Left colon (tissue), 2 donors: ENCODE results near the gene TSPAN6. TPM values are rescaled to one million over a fixed set of nuclear protein-coding genes. Genes with fewer than 3 reads are reported as not detected.

Source experiments
- ATAC-seq: fragments of 200-7000 bp; cut with Tn5 transposase; one replicate; pipeline ENCODE4 v1.9.1; 2020; ENCODE audit warnings: mild to moderate bottlenecking, moderate library complexity
- DNase-seq, 2 donors: peaks; one replicate each; pipeline ENCODE4 v3.0.0-alpha.2; 2020
- intact Hi-C, 2 donors: fragments of 100-400 bp; cut with DNase I in 1 of 2; cut with micrococcal nuclease in 1 of 2; formaldehyde crosslinking; loops; one replicate each; pipeline versions ENCODE4 v1.11.2 to v1.14.0; 2022; cut with DNase I, micrococcal nuclease
- long read RNA-seq: library from polyadenylated mRNA; unstranded; transcript quantifications from one replicate; pipeline ENCODE4 v2.0.0, GENCODE V29; 2021
- total RNA-seq, 2 donors: library from RNA; stranded (reverse); fragmentation: NEBNext Ultra II Directional; extraction: Animal tissue kit (Norgen Biotek cat#: 25700); gene quantifications; one replicate each; pipeline ENCODE4 v1.2.1, GENCODE V29; 2021
- donor health status: DM: no; HTN: no; CAD: no.
- donor health status: DM: yes; HTN: yes; CAD: no.

Gene TSPAN6, protein sequence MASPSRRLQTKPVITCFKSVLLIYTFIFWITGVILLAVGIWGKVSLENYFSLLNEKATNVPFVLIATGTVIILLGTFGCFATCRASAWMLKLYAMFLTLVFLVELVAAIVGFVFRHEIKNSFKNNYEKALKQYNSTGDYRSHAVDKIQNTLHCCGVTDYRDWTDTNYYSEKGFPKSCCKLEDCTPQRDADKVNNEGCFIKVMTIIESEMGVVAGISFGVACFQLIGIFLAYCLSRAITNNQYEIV
- 100 to 1,000 TPM in 1 of 2 donors, 10 to 100 TPM in 1; 93.9 to 154 TPM for total RNA-seq
- long read RNA-seq, transcript TSPAN6-201 (8 exons, 2,206 nt): major isoform, 361 of 392 reads
- long read RNA-seq, partial matches to known transcripts: 7 of 392 reads
- long read RNA-seq, other reads (novel, unspliced or antisense): 24 of 392 reads

GRCh38 chrX:100636321-100636991, at the start of gene TSPAN6:
Gene TSPAN6 (minus strand): TSS chrX:100636806. CDS start chrX:100636694, 112 bp downstream.
- intact Hi-C loops: no loop called here
- ATAC-seq (peak; percentile 94), DNase-seq (peak; percentile 70 to 85)

DNA sequence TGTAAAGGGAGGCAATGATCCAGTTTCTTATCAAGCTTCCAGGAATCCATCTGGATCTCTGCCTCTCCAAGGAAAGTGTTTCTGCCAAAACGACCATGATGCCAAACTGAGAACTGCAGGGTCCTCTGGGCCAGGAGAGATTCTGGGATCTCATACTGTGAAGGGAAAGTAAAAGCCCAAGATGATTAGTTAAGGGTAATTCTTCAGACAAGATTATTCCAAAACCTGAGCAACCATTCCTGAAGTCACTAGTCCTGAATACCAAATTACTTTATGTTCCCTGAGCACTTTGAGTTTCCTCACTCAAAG, 49.3 kb upstream of the TSPAN6 start:
- no peak for ATAC-seq
- no peak for DNase-seq
- intact Hi-C loops: loop anchor here (2.0 to 10.0 kb wide), 2 partner anchors 79 to 83 kb away; no protein-coding TSS in a partner anchor

GRCh38 chrX:100685284-100685996, 48.8 kb upstream of the TSPAN6 start:
- intact Hi-C loops: loop anchor here in 1 of 2 donors (10.0 kb wide), 1 partner anchor 79 kb away; no protein-coding TSS in a partner anchor
- DNase-seq: peak; percentile 43 to 75
- peak; percentile 95 for ATAC-seq

DNA sequence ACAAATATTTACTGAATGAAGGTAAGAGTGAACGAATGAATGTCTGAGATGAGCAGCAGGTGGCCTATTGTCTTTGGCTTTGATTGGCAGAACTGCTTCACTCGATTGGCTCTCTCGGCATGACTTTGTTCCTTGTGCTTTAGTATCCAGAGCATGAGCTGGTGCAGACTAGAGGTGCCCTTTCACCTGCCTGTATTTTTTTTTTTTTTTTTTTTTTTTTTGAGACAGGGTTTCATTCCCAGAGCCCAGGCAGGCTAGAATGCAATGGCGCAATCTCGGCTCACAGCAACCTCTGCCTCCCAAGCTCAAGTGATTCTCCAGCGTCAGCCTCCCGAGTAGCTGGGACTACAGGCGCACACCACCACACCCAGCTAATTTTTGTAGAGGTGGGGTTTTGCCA, 46.3 kb upstream of the TSPAN6 start:
- DNase-seq: no peak
- intact Hi-C loops: loop anchor here in 1 of 2 donors (10.0 kb wide), 1 partner anchor 82 kb away; no protein-coding TSS in a partner anchor
- ATAC-seq: no peak

DNA sequence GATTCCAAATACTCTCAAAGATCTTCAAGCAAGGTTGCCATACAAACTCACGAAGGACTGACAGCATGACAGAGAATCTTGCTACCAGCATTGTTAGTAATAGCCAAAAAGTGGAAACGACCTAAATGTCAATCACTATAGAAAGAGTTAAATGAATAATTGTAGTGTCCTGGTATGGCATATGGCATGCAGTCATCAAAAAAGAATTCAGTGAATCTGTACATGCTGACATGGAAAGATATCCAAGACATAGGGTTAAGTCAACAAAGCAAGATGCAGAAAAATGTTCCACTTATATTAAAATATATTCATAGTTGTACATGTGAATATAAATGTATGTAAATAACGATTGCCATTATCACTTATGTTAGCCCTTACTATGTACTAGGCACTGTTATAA, 45.0 kb upstream of the TSPAN6 start:
- ATAC-seq (no peak), DNase-seq (no peak)
- intact Hi-C loops: loop anchor here in 1 of 2 donors (10.0 kb wide), 1 partner anchor 83 kb away; no protein-coding TSS in a partner anchor

DNA sequence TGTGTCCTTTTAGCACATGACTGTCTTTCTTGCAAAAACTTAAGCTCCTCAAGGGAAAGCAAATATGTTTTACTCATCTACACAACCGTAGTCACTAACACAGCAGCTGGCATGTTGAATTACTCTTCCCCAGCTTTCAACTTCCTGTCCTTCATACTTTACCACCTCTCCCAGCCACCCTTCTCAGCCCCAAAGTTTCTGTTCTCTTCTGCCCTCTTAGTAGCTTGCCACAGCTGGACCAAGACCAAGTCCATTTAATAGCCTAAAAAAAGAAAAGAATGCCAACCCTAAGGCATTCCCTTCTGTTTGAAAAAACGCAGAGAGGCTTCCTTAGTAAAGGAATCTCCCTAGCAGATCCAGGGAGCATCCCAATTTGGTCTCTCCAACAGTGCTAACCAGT, 44.1 kb upstream of the TSPAN6 start:
- intact Hi-C loops: loop anchor here in 1 of 2 donors (10.0 kb wide), 1 partner anchor 84 kb away; no protein-coding TSS in a partner anchor
- no peak for DNase-seq
- no peak for ATAC-seq

- intact Hi-C loops: no loop called here
- no peak for DNase-seq
Observed at GRCh38 chrX:100677611-100678181, 41.1 kb upstream of the TSPAN6 start.

DNA sequence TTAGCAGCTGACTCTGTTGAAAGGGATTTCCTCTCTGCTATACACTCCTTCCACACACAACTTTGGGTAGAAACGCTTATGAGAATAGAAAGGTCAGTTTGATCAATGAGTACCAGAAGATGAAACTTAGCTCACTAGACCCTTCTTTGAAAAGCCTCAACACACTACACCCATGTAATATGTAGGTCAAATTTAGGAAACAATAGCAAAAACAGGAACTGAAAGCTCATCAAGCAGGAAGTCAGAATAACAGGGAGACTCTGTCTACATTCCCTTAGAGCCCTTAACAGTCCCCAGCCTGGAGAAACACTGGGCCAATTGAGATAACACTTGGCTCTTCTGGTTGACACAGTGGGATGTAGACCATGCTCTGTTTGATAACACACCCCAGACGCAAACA, 38.1 kb upstream of the TSPAN6 start:
- intact Hi-C loops: no loop called here
- ATAC-seq (peak; percentile 31), DNase-seq (no peak)

More at GRCh38 chrX:100677611-100678181, 41.1 kb upstream of the TSPAN6 start:
- no peak for ATAC-seq

DNA sequence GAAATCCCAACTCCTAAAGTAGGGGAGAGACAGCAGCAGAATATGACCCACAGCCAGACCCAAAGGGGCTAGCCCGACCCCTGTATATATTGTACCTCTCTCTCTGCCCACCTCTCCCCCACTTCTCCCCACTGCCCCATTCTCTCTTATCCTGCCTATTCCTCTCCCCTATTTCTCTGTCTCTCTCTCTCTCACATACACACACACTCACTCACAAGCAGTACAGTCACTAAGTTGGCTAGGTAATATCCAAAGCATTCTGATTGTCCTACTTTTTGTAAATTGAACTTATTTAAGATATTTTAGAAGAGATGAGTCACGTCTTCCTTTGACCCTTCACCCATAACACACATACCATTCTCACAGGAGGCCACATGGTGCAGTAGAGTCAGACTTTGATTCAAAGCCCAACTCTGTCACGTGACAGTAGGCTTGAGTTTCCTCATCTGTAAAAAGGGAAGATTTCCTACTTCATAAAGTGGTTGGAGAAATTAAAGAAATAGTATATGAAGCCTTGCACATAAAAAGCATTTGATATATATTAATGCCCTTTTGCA, 36.9 kb upstream of the TSPAN6 start:
- DNase-seq: no peak
- peak; percentile 47 for ATAC-seq
- intact Hi-C loops: no loop called here

DNA sequence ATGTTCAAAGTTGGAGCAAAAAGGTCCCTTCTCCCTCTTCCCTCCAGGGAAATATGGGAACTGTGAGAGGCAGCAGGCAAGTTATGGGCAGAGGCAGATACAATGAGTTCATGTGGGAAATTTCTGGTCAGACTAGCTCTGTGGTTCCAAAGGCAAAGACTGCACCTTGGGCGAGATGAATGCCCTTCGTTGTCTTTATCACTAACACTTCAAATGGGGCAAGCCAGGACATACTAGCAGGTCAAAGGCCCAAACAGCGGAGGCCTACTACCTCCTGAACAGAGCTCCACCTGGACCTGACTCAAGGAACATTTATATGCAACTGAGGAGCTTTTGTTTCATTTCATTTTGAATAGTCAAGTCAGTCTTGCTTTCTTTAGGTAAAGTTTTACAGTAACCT, 36.4 kb upstream of the TSPAN6 start:
- intact Hi-C loops: no loop called here
- ATAC-seq (peak; percentile 15), DNase-seq (no peak)

- no peak for ATAC-seq
- no peak for DNase-seq
- intact Hi-C loops: no loop called here
Observed at GRCh38 chrX:100663642-100664041, 27.0 kb upstream of the TSPAN6 start.

GRCh38 chrX:100662796-100663195, 26.2 kb upstream of the TSPAN6 start:
- ATAC-seq: no peak
- intact Hi-C loops: no loop called here
- DNase-seq: no peak

DNA sequence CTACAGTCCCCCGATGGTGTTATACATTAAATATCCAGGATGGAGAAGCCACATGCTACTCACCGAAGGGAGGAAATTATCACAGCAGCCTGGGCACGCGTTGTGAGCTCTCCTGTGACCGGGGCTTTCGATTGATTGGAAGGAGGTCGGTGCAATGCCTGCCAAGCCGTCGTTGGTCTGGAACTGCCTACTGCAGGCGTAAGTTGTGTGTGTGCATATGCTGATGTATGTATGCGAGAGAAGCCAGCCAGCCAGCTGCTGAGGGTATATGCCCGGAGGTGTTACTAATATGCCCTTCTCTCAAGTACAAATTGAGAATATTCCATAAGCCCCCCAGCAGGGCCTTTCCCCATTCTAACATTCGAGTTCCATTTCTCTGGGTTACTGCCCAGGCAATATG, 25.6 kb upstream of the TSPAN6 start:
- DNase-seq (no peak), ATAC-seq (no peak)
- intact Hi-C loops: no loop called here

DNA sequence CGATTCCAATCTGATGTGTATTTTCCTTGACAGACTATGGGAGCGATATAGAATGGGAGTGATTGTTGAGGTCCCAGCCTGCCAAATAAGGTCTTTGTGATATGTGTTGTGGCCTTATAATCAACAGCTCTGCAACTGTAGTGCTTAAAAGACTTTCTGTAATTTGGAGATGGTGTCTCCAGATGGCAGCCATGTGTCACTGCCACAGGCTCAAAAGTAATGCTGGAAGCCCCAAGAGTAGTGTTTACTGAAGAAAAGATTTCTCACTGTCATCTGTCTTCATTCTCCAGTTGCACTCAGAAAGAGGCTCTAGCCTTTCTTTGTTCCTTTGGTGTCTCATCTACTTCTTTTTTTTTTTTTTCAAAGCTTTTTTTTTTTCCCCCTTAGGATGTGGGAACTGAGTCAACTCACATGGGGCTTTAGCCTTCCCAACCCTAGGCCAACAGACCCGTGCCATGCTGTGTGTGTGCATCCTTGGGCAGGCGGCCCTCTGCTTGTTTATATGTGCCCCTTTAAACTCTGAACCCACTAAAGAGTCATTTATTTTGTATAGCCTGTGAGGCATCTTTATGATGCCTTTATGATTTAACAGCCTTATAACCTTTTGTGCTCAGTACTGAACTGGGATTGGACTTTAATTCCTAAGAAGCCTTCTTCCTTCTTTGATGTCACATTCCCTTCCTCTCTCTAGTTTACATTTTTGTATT, 23.0 kb upstream of the TSPAN6 start:
- peak; percentile 42 to 49 for DNase-seq
- ATAC-seq: peak; percentile 86

DNA sequence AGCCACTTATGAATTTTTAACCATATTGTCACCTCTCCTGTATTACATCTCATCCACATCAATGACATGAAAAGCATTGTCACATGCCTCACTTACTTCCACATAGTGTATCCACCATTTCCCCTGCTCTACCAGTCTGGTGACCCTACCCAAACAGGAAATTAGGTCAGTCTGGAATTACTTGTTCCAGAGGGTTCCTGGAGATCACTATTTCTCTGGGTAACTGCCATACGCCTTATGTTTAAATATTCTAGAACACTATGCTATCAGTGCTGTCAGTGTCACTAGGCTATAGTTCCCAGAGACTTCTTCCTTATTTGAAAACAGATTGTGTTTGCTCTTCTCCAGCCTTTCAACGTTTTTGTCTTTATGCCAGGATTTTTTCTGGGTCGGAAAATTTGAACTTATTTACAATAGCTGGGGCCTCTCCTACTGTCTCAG, 22.4 kb upstream of the TSPAN6 start:
- peak; percentile 78 for ATAC-seq
- no peak for DNase-seq
- intact Hi-C loops: no loop called here

More for the DNA sequence above, 23.0 kb upstream of the TSPAN6 start:
- intact Hi-C loops: no loop called here

DNA sequence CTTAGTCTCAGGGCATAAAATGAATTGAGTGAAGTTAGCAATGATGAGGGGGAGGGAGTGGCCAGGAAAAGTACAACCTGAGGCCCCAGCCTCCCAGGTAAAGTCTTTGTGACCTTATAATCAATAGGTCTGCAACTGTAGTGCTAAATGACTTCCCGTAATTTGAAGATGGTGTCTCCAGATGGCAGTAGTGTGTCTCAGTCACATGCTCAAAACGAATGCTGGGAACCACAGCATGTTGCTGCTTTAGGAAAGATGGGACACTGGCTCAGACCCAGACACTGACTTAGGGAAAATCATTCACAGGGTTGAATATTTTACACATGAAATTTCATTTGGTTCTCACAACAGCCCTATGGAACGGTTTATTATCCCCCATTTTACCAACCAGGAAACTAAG, 17.7 kb upstream of the TSPAN6 start:
- DNase-seq (no peak), ATAC-seq (peak; percentile 21)
- intact Hi-C loops: no loop called here

DNA sequence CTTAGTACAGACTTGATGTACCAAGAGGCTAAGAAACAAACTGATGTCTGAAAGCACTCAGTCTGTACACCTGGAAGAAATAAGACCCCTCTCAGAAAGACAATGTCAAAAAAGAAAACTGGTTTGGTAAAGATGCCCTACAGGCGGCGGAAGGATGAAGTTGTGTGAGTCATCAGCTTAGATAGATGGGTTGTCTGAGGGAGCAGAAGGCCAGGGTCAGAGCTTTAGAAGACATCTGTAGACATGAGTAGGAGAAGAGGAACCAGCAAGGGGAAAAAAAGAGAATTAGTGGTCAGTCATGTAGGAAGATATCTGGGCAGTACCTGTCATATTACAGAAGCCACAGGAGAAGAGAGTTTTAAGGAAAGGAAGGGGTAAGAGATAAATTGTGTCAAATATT, 15.7 kb upstream of the TSPAN6 start:
- no peak for DNase-seq
- ATAC-seq: no peak
- intact Hi-C loops: no loop called here

GRCh38 chrX:100650841-100651240, 14.2 kb upstream of the TSPAN6 start:
- DNase-seq (no peak), ATAC-seq (no peak)
- intact Hi-C loops: no loop called here
